GM20000 (cell line): ENCODE results near the gene SMYD3.

Experiments used
- DNase-seq: peaks from one replicate; pipeline ENCODE4 v3.0.0; 2012; ENCODE audit warnings: low spot score
- TF ChIP-seq, protein P1 (sequence below): IDR thresholded peaks from 2 replicates; pipeline ENCODE4 v1.5.1; 2012; ENCODE audit warnings: mild to moderate bottlenecking, control low read depth; ENCODE audit errors: extremely low read depth, missing control alignments

SMYD3 gene

DNA sequence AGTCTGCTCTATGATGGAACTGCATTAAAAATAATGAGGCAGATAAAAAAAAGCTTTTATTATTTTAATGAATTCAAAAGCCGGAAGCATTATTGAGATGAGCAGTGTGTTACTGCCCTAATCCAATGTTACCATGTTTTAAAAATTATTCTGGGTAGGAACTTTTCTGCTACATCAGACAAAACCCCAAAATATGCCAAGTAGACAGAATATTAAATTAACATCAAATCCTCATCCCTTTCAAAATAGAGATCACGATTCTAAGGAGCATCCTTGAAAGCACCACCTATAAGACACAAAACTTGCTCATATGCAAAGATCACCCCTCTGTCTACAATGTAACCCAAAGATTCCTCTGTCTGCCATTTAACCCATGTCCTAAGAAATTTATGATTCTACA is 357.5 kb downstream of the SMYD3 start:
- TF ChIP-seq, protein P1, sequence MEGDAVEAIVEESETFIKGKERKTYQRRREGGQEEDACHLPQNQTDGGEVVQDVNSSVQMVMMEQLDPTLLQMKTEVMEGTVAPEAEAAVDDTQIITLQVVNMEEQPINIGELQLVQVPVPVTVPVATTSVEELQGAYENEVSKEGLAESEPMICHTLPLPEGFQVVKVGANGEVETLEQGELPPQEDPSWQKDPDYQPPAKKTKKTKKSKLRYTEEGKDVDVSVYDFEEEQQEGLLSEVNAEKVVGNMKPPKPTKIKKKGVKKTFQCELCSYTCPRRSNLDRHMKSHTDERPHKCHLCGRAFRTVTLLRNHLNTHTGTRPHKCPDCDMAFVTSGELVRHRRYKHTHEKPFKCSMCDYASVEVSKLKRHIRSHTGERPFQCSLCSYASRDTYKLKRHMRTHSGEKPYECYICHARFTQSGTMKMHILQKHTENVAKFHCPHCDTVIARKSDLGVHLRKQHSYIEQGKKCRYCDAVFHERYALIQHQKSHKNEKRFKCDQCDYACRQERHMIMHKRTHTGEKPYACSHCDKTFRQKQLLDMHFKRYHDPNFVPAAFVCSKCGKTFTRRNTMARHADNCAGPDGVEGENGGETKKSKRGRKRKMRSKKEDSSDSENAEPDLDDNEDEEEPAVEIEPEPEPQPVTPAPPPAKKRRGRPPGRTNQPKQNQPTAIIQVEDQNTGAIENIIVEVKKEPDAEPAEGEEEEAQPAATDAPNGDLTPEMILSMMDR: no peak
- no peak for DNase-seq

DNA sequence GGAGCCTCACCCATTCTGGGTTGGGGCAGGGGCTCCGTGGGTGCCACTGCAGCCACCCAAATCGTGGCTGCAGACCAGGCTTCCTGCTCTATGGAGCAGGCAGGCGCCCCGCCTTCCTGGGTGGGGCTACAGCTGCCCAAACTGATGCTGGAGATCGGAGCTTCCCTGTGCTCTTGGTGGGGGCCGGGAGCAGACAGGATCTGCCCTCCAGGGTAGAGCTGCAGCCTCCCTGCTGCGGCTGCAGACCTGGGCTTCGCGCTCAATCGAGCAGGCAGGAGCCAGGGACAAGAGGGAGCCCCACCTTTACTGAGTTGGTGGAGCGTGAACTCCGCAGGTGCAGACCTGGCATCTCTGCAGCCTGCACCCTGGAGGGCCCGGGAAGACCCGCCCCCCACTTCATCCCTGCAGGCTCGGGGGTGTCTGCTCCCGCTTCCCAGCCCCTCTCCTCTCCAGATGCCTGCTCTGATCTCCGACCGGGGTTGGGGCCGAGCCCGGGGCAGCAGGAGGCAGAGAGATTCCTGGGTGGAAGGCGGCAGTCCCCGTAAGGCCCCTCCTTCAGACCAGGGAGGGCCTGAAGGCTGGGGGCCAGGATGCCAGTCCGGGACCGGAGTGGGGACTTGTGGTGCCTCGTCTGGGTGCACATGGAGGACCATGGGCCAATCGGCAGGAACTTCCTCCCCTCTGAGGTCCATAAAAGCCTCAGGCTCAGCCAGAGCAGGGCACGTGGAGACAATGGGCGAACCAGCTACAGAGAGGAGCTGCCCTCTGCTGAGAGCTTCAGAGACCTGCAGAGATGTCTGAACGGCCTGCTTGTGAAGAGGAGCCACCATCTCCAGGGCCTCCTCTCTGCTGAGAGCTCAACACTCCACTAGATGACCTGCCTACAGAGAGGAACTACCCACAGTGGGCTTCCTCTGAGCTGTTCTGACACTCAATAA is 359.3 kb downstream of the SMYD3 start:
- DNase-seq: no peak
- TF ChIP-seq, protein P1: no peak

DNA sequence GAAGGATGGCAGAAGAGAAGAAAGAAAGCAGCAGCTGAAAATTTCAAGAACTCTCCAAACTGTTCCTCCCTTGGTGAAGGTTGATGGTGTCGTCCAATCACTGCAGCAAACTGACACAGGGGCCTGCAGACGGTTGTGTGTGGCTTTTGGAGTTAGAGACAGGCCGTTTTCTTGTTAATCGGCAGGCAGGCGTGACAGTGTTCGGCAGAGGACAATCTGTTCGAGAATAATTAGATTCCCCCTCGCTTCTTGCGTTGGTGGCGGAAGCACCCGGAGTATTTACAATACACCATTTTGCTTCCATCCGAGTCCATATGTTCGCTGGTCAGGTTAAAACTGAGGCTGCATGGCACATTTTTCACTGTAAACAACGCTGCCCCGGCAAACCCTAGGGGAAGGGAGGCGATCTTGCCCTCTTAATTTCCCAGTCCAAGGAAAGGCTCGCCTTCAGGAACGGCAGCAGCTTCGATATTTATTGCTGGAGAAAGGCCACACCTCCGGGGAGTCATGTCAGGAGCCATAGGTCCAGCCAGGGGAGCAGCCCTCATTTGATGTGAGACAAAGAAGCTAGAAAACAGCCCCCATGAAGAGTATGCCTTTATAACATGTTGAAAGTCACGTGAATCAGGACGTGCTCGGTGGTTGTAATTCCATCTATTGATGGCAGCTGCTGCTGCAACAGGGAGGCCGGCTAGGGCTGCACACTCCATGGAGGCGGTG is 360.1 kb downstream of the SMYD3 start:
- TF ChIP-seq, protein P1: no peak
- DNase-seq: no peak

DNA sequence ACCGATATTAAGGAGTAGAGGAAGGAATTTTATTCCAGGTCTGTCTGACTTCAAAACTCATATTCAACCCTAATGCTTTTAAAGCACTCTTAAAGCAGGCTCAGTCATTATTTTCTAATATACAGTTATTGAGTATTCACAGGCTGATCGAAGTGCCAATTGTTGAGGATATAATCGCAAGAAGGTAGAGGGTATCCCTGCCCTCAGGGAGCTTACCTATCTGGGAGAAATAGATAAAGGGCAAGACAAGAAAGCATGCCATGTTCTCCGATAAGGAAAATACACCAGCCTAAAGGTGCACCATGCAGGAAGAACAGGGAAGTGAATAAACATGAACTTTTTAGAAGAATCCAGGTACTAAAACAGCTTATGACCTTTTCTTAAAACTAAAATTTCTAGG is 361.2 kb downstream of the SMYD3 start:
- no peak for DNase-seq
- TF ChIP-seq, protein P1: no peak

DNA sequence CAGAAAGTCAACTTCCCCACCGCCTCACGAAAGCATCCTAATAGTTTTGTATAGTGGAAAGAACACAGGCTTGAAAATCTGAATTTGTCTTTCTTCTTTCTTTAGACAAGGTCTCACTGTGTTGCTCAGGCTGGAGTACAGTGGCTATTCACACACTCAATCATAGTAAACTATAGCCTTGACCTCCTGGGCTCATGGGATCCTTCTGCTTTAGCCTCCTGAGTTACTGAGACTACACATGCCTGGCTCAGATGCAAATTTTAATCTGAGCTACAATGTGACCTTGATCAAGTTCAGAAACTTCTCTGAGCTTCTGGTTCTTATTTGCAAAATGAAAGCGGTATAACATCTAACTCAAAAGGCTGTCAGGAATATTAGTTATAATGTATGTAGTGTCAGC is 362.1 kb downstream of the SMYD3 start:
- TF ChIP-seq, protein P1: no peak
- DNase-seq: no peak

DNA sequence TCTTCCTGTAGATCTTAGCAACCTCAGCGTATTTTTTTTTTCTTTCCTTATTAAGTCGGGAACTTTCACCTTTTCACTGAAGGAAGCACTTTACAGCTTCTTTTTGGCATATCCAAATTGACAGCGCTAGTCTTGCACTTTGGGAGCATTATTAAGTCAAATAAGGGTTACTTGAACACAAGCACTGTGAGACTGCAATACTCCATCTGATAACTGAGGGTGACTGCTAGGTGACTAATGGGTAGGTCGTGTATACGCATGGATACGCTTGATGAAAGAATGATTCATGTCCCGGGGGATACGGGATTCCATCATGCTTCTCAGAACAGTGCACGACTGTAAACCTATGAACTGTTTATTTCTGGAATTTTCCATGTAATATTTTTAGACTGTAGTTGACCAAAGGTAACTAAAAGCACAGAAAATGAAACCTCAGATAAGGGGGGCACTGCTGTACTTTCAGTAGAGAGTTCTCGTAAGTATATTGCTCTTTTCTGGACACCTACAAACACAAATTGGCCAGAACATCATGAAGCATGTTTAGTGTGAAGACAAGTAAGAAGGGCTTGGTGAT is 364.7 kb downstream of the SMYD3 start:
- no peak for DNase-seq
- TF ChIP-seq, protein P1: no peak

DNA sequence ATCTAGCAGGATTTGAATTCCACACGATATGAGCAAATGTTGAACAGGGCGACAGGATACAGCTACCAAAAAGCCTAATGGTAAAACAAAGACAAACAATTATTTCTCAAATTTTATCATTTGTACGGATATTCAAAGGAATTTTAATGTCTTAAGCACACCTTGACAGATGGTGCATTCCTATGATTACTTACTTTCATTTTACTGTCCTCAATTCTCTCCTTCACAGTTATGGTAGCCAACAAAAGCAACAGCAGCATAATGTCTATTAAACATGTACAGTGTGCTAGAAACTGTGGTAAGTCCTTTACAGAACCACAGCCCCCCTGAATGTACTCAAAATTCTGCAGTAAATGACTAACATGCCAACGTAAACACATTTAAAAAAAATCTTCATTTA is 365.8 kb downstream of the SMYD3 start:
- TF ChIP-seq, protein P1: no peak
- DNase-seq: no peak
